NCI-H2196 treated with DMSO at 0.1 percent for 48 hours (cell line): Measurements from ENCODE around the gene MOV10.

Experiments used
- DNase-seq: peaks from one replicate; lab custom pipeline; 2025; ENCODE audit not compliant: unreplicated experiment; lab: John Stamatoyannopoulos, UW

MOV10 gene

DNA sequence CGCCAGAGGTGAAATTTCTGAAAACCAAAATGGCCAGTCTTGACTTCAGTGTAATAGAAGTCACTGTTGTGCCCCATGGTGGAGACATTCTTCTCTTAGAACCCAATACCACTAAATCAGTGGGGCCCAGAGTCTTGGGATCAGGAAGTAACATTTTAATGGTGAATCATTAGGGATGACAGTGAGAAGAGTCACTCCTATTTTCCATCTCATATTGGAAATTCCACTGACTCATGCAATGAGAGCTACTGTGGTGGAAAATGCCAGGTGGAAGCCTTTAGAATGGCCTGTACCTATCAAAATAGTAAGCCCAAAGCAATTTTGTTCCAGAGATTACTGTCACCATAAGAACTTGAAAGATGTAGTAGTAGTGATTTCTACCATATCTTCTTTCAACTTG is 61.3 kb downstream of the MOV10 start:
- no peak for DNase-seq

DNA sequence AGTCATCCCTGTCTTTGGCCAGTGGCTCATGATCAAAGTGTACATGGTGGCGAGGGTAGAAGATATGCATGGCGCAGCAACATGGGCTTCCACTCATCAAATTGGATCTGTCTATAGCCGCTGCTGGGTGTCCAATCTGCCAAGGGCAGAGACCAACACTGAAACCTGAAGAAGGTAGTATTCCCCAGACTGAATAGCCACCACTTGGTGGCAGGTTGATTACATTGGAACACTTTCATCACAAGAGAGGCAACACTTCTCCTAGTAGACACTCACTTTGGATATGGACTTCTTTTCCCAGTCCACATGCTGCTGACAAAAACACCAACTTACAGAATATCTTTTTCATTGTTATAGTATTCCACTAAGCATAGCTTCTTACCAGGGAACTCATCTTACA is 63.1 kb downstream of the MOV10 start:
- DNase-seq, result no peak

DNA sequence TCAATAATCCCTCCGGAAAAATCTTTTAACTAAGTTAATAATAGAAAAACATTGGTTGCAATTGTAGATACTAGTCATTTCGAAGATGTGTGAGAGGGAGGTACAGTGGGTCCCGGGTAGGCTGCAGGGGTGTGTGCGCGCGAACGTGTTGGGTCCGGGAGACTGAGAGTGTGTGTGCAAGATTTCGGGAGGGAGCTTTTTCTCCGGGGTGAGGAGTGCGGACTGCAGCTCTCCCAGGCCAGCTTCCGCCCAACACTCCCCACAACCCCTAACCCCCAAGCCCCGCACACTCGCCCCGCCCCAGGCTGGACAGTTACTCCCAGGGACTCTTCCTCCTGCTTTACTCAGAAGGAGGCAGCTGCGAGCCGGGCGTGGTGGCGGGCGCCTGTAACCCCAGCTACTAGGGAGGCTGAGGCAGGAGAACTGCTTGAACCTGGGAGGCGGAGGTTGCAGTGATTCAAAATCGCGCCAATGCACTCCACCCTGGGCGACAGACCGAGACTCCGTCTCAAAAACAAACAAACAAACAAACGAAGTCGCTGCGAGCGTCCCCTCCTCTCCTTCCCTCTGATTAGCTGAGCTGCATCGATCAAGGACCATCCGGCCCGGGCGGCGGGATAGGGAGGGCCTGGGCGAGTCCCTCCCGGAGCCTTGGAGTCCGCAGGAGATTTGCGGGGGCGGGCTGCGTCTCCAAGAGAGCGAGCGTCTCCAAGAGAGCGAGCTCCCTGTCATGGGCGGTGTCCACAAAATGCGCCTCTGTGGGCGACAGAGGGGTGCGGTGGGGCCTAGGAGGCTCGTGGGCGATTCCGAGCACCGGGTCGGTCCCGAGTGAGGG is 68.9 kb downstream of the MOV10 start:
- no peak for DNase-seq

DNA sequence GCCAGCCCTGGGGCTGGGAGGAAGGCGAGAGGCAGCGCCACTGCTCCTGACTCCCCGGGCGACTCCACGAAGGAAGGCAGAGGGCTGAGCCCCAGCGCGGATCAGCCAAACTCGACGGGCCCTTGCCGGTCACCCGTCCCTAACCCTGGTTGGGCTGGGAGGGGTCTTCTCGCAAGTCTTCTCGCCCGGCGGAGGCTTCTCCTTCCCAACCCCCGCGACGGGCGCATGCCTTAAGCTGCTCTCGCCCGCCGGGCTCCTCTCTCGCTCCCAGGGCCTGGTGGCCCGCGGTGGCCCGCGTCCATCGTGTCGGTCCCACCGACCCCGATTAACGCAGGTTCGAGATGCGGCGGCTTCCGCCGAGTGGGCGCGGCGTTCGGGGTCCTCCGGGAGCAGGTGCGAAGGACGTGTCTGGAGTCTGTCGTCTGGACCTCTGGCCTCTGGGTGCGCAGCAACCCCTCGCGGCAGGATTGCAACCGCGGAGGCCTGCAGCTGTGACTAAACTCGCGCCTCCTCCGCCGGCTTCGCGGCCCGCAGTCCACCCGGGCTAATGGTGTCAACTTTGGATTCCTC is 69.6 kb downstream of the MOV10 start:
- DNase-seq, result no peak

DNA sequence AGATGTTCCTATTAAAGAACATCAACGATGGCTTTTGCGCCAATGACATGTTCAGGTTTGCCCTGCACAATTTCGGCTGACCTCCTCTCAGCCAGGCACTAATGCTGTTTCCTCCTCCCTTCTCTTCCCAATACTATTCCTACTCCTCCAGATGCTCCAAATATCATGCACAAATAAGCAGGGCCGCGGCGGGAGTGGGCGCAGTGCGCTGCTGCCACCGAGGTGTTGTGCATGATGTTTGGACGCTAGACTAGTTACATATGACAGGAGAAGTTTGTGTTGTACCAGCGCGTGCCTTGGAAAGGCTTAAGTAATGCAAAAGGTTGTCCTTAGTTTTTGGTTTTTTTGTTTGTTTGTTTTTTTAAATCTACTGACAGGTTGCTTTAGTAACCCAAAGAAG is 73.9 kb downstream of the MOV10 start:
- DNase-seq, result no peak
